C4-2B (cell line): Measurements from ENCODE around the gene TTC34.

Experiments used
- CTCF ChIP-seq: fragments of 450-650 bp; conservative IDR thresholded peaks from 2 replicates; pipeline ENCODE4 v1.5.1; 2017; ENCODE audit warnings: mild to moderate bottlenecking
- ZFX ChIP-seq: fragments of 450-650 bp; IDR thresholded peaks from 2 replicates; pipeline ENCODE4 v1.6.1; 2017

DNA sequence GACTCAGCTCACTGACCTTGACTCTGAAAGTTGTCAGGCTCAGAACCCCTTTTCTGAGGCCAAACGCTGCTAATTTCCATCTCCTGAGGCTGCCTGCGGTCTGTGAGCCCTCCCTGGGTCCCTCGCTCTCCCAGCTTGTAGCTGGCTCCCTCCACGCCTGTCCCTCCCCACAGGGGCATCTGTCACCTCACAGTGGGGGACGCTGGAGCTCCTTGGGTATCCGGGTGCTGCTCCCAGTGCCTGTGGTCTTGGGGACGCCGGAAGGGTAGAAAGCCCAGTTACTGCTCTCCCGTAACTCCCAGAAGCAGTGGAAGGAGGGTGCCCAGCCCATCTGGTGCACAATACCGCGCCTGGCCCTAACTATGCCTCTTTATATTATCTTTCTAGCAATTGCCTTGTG, 155.7 kb downstream of the TTC34 start:
- TF ChIP-seq CTCF (no peak), ZFX (no peak)
